H1 (cell line): ENCODE results near the gene SLC35F3. TPM values are rescaled to one million over a fixed set of nuclear protein-coding genes. Genes with fewer than 3 reads are reported as not detected.

Source experiments
- CTCF ChIA-PET: fragments of 300-600 bp; sonication (Branson Sonifier 250); formaldehyde crosslinking; loops from one replicate; lab custom pipeline; 2021; ENCODE audit not compliant: partially characterized antibody; lab: Charles Lee
- POLR2A ChIA-PET: fragments of 300-600 bp; sonication (Branson Sonifier 250); formaldehyde crosslinking; loops from one replicate; lab custom pipeline; 2021; ENCODE audit warnings: inconsistent platforms; ENCODE audit not compliant: partially characterized antibody; lab: Charles Lee
- DNase-seq, 2 experiments: peaks; one replicate each; pipeline versions ENCODE4 v3.0.0 to v3.0.0-alpha.2; 2010 to 2022; ENCODE audit warnings: low spot score in 2 of 2, low read depth in 1 of 2, mixed read lengths in 1 of 2
- FAIRE-seq: peaks from 2 replicates; lab custom pipeline; 2011; peaks lifted over from hg19 to GRCh38; lab: Jason Lieb, UNC
- H2AFZ ChIP-seq: 2 replicates; pipeline ENCODE4 v1.8.1; 2012; ENCODE audit warnings: low read length, inconsistent platforms
- H2AK5ac ChIP-seq: 2 replicates; pipeline ENCODE4 v1.6.1; 2013; ENCODE audit warnings: low read depth, low read length
- H2BK120ac ChIP-seq: replicated peaks from 2 replicates; pipeline ENCODE3; 2013; ENCODE audit warnings: low read depth, low read length, inconsistent platforms
- H2BK12ac ChIP-seq: 2 replicates; pipeline ENCODE4 v1.6.1; 2013; ENCODE audit warnings: low read depth, low read length
- H2BK15ac ChIP-seq: 2 replicates; pipeline ENCODE4 v1.6.1; 2013; ENCODE audit warnings: low read length
- H2BK20ac ChIP-seq: 2 replicates; pipeline ENCODE4 v1.6.1; 2013; ENCODE audit warnings: low read length
- H2BK5ac ChIP-seq: 2 replicates; pipeline ENCODE4 v1.6.1; 2013; ENCODE audit warnings: low read depth, low read length
- H3K14ac ChIP-seq: 2 replicates; pipeline ENCODE4 v1.6.1; 2013; ENCODE audit warnings: inconsistent platforms; ENCODE audit not compliant: insufficient read length
- H3K18ac ChIP-seq: 2 replicates; pipeline ENCODE4 v1.6.1; 2013; ENCODE audit warnings: low read length; ENCODE audit errors: extremely low read depth
- H3K23ac ChIP-seq: 2 replicates; pipeline ENCODE4 v1.6.1; 2013; ENCODE audit warnings: inconsistent platforms; ENCODE audit not compliant: insufficient read length
- H3K23me2 ChIP-seq: 2 replicates; pipeline ENCODE4 v1.6.1; 2013; ENCODE audit warnings: low read depth, low read length
- H3K27ac ChIP-seq: 2 replicates; pipeline ENCODE4 v1.6.1; 2011; ENCODE audit warnings: low read depth, low read length, inconsistent platforms
- H3K27me3 ChIP-seq, 4 experiments: replicated peaks in 1 of 4; 1 replicate in 1 of 4; 2 replicates in 3 of 4; pipeline versions ENCODE4 v1.6.1 to v1.8.1; 2011 to 2013; ENCODE audit warnings: low read length in 3 of 4, mild to moderate bottlenecking in 3 of 4, inconsistent platforms in 2 of 4, mixed read lengths in 2 of 4, moderate library complexity in 1 of 4; ENCODE audit not compliant: control insufficient read depth in 3 of 4, insufficient read depth in 3 of 4; ENCODE audit errors: extremely low read depth in 1 of 4
- H3K36me3 ChIP-seq, 4 experiments: 2 replicates each; pipeline versions ENCODE4 v1.6.1 to v1.8.1; 2011 to 2013; ENCODE audit warnings: mild to moderate bottlenecking in 4 of 4, low read length in 3 of 4, moderate library complexity in 2 of 4, control low read depth in 1 of 4, inconsistent platforms in 1 of 4; ENCODE audit not compliant: insufficient read depth in 4 of 4, control insufficient read depth in 2 of 4
- H3K4ac ChIP-seq: replicated peaks from 2 replicates; pipeline ENCODE3; 2013; ENCODE audit warnings: low read length, low read depth, mixed read lengths, inconsistent platforms; ENCODE audit not compliant: insufficient read length
- H3K4me1 ChIP-seq, 4 experiments: replicated peaks in 1 of 4; 1 replicate in 1 of 4; 2 replicates in 3 of 4; pipeline versions ENCODE4 v1.6.1 to v1.8.1; 2011 to 2013; ENCODE audit warnings: low read length in 3 of 4, inconsistent platforms in 2 of 4, mixed read lengths in 1 of 4; ENCODE audit not compliant: insufficient read depth in 4 of 4, control insufficient read depth in 3 of 4
- H3K4me2 ChIP-seq, 2 experiments: 2 replicates each; pipeline versions ENCODE4 v1.6.1 to v1.8.1; 2011 to 2013; ENCODE audit warnings: low read depth in 2 of 2, low read length in 2 of 2, control low read depth in 1 of 2, inconsistent platforms in 1 of 2, mild to moderate bottlenecking in 1 of 2; ENCODE audit not compliant: insufficient read depth in 1 of 2
- H3K4me3 ChIP-seq, 4 experiments: fragments of 200-600, 300-600 bp in 1 of 4; sonication (generic), shearing (Covaris generic), sonication (Bioruptor Twin) in 1 of 4; 2 replicates each; pipeline versions ENCODE4 v1.5.1 to v1.8.1; 2011 to 2016; ENCODE audit warnings: low read length in 4 of 4, low read depth in 3 of 4, control low read depth in 2 of 4, inconsistent platforms in 2 of 4, mild to moderate bottlenecking in 2 of 4, mixed read lengths in 1 of 4, moderate library complexity in 1 of 4; ENCODE audit not compliant: insufficient read depth in 2 of 4; ENCODE audit errors: extremely low read depth in 1 of 4
- H3K56ac ChIP-seq: replicated peaks from 2 replicates; pipeline ENCODE3; 2013; ENCODE audit warnings: low read depth, mild to moderate bottlenecking, mixed read lengths, low read length, inconsistent platforms; ENCODE audit not compliant: insufficient read length
- H3K79me1 ChIP-seq: 2 replicates; pipeline ENCODE4 v1.6.1; 2013; ENCODE audit warnings: low read depth, low read length, control low read depth
- H3K79me2 ChIP-seq, 2 experiments: 2 replicates each; pipeline versions ENCODE4 v1.6.1 to v1.8.1; 2012 to 2013; ENCODE audit warnings: low read length in 2 of 2, mild to moderate bottlenecking in 2 of 2, inconsistent platforms in 1 of 2; ENCODE audit not compliant: insufficient read depth in 2 of 2, control insufficient read depth in 1 of 2
- H3K9ac ChIP-seq, 4 experiments: replicated peaks in 1 of 4; 1 replicate in 1 of 4; 2 replicates in 3 of 4; pipeline versions ENCODE4 v1.6.1 to v1.8.1; 2011 to 2013; ENCODE audit warnings: low read depth in 3 of 4, low read length in 3 of 4, control low read depth in 2 of 4, mild to moderate bottlenecking in 2 of 4, moderate library complexity in 2 of 4, inconsistent platforms in 1 of 4; ENCODE audit errors: extremely low read depth in 1 of 4
- H3K9me3 ChIP-seq, 2 experiments: 2 replicates each; pipeline versions ENCODE4 v1.6.1 to v1.8.1; 2012 to 2013; ENCODE audit warnings: mild to moderate bottlenecking in 2 of 2, moderate library complexity in 2 of 2, control low read depth in 1 of 2, inconsistent platforms in 1 of 2, low read depth in 1 of 2, low read length in 1 of 2, mixed read lengths in 1 of 2; ENCODE audit not compliant: insufficient read depth in 2 of 2
- H4K20me1 ChIP-seq, 2 experiments: replicated peaks in 1 of 2; 2 replicates each; pipeline versions ENCODE3 to v1.8.1; 2011 to 2013; ENCODE audit warnings: inconsistent platforms in 2 of 2, low read length in 2 of 2, mild to moderate bottlenecking in 1 of 2; ENCODE audit not compliant: insufficient read depth in 2 of 2, control insufficient read depth in 1 of 2
- H4K5ac ChIP-seq: 2 replicates; pipeline ENCODE4 v1.6.1; 2013; ENCODE audit warnings: low read length, low read depth, mixed read lengths, inconsistent platforms; ENCODE audit not compliant: insufficient read length
- H4K8ac ChIP-seq: 2 replicates; pipeline ENCODE4 v1.8.0; 2013; ENCODE audit warnings: mild to moderate bottlenecking, moderate library complexity, low read length, inconsistent platforms; ENCODE audit not compliant: insufficient read depth; ENCODE audit errors: extremely low read depth
- H4K91ac ChIP-seq: replicated peaks from 2 replicates; pipeline ENCODE3; 2013; ENCODE audit warnings: low read length, mixed read lengths, inconsistent platforms; ENCODE audit not compliant: insufficient read length
- FOSL1 ChIP-seq: IDR thresholded peaks from 2 replicates; pipeline ENCODE4 v1.6.1; 2011; ENCODE audit warnings: mild to moderate bottlenecking, low read depth, low read length, moderate library complexity; ENCODE audit not compliant: insufficient read depth
- HDAC2 ChIP-seq, 2 experiments: fragments of 300-600 bp in 1 of 2; sonication (generic) in 1 of 2; IDR thresholded peaks; 2 replicates each; pipeline ENCODE4 v1.6.1; 2011 to 2012; ENCODE audit warnings: low read depth in 2 of 2, low read length in 2 of 2, mild to moderate bottlenecking in 2 of 2, moderate library complexity in 2 of 2, borderline replicate concordance in 1 of 2, inconsistent platforms in 1 of 2
- PHF8 ChIP-seq: fragments of 200-600 bp; sonication (generic); conservative IDR thresholded peaks from 2 replicates; pipeline ENCODE4 v1.7.1; 2012; ENCODE audit warnings: low read depth, mild to moderate bottlenecking, inconsistent platforms, low read length, moderate library complexity
- SAP30 ChIP-seq: fragments of 300-600 bp; sonication (generic); IDR thresholded peaks from 2 replicates; pipeline ENCODE4 v1.7.1; 2012; ENCODE audit warnings: low read length, moderate library complexity, mild to moderate bottlenecking, inconsistent platforms; ENCODE audit not compliant: insufficient read depth, insufficient replicate concordance
- SP2 ChIP-seq: IDR thresholded peaks from 2 replicates; pipeline ENCODE4 v1.6.1; 2012; ENCODE audit warnings: mild to moderate bottlenecking, low read length, inconsistent platforms
- SRF ChIP-seq: IDR thresholded peaks from 2 replicates; pipeline ENCODE4 v1.6.1; 2011; ENCODE audit warnings: mild to moderate bottlenecking, low read depth, low read length, moderate library complexity
- TBP ChIP-seq: IDR thresholded peaks from 2 replicates; pipeline ENCODE4 v1.6.1; 2011; ENCODE audit warnings: low read depth, low read length, improper control_type of control experiment
- YY1 ChIP-seq: IDR thresholded peaks from 2 replicates; pipeline ENCODE4 v1.6.1; 2011; ENCODE audit warnings: low read depth, mild to moderate bottlenecking, low read length
- WGBS, 2 experiments: shearing (Covaris generic) in 1 of 2; methylation state at CpG; one replicate each; pipeline versions ENCODE4 v1.1.6 to v1.1.7; 2013 to 2015; ENCODE audit warnings: low lambda C conversion rate in 2 of 2, mixed read lengths in 2 of 2, inconsistent platforms in 1 of 2, low coverage in 1 of 2, missing lambda C conversion rate in 1 of 2; ENCODE audit not compliant: insufficient replicate concordance in 2 of 2, insufficient coverage in 1 of 2, insufficient read length in 1 of 2; ENCODE audit errors: extremely low coverage in 1 of 2, missing lambda C conversion rate in 1 of 2; 5-methylcytosine and 5-hydroxymethylcytosine counted together
- polyA plus RNA-seq, 7 experiments: library from polyadenylated mRNA; depleted of rRNA in 3 of 7; stranded (reverse) in 5 of 7; unstranded in 2 of 7; fragments of >200 nt in 5 of 7; fragments of 200-250 nt in 2 of 7; gene quantifications; 1 replicate in 5 of 7; 2 replicates in 1 of 7; 4 replicates in 1 of 7; pipeline versions ENCODE4 v1.2.1 to v1.2.3, GENCODE V29; 2011 to 2013; ENCODE audit warnings: missing spikeins in 2 of 7, mixed read lengths in 2 of 7
- total RNA-seq: library from RNA; stranded (reverse); fragmentation: NEBNext Ultra II Directional; extraction: Animal tissue kit (Norgen Biotek cat#: 25700); gene quantifications from 2 replicates; pipeline ENCODE4 v1.2.1, GENCODE V29; 2021
- TF ChIP-seq, protein P1 (sequence below): IDR thresholded peaks from 2 replicates; pipeline ENCODE4 v1.6.1; 2011; ENCODE audit warnings: low read length, improper control_type of control experiment

The SLC35F3 gene
- total and polyA plus RNA-seq, 2 of the 8 experiments (the other 6 are each of a cell fraction or from before 2014, with no cell fraction given) = 0.78 to 1.2 TPM

- Histone ChIP-seq H2BK12ac (no peak overlapping the region), H4K91ac (no peak overlapping the region), H2BK120ac (no peak overlapping the region), H2BK5ac (no peak overlapping the region), H3K23me2 (no peaks in the 10 kb centered on the region), H3K4me1 (no peaks in the 10 kb centered on the region; a peak in 3 of 7 replicates), H3K27me3 (no peaks in the 10 kb centered on the region), H3K4me3 (no peak overlapping the region), H2AFZ (no peak overlapping the region), H3K4ac (no peak overlapping the region), H3K18ac (no peak overlapping the region), H4K8ac (no peak overlapping the region), H3K9ac (no peak overlapping the region), H3K79me1 (no peaks in the 10 kb centered on the region), H2AK5ac (no peak overlapping the region), H4K5ac (no peak overlapping the region), H3K36me3 (no peaks in the 10 kb centered on the region), H3K56ac (no peak overlapping the region), H3K4me2 (no peak overlapping the region), H2BK20ac (no peak overlapping the region), H3K14ac (no peak overlapping the region), H2BK15ac (no peak overlapping the region), H4K20me1 (no peaks in the 10 kb centered on the region), H3K79me2 (no peaks in the 10 kb centered on the region), H3K23ac (no peak overlapping the region), H3K27ac (no peak overlapping the region), H3K9me3 (no peaks in the 10 kb centered on the region)
- ChIA-PET POLR2A (no interaction called here), CTCF (interaction anchor here (0.9 to 3.8 kb wide), 4 partner anchors 16 to 140 kb away, joined by 3 to 13 read pairs (median 6); no protein-coding TSS in a partner anchor)
- no peak for TF ChIP-seq PHF8
- TF ChIP-seq YY1 = no peak
- no peak for TF ChIP-seq SP2
- TF ChIP-seq HDAC2 (IDR thresholded peaks at IDR 0.05; ENCODE audit: borderline replicate concordance in 1 of 2, low read depth in 2 of 2, low read length in 2 of 2) = no peak
- no peak for TF ChIP-seq FOSL1
- TF ChIP-seq SAP30 = no peak
- TF ChIP-seq, protein P1, sequence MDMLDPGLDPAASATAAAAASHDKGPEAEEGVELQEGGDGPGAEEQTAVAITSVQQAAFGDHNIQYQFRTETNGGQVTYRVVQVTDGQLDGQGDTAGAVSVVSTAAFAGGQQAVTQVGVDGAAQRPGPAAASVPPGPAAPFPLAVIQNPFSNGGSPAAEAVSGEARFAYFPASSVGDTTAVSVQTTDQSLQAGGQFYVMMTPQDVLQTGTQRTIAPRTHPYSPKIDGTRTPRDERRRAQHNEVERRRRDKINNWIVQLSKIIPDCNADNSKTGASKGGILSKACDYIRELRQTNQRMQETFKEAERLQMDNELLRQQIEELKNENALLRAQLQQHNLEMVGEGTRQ = no peak
- TF ChIP-seq TBP = no peak
- no peak for TF ChIP-seq SRF
- FAIRE-seq (no peak), DNase-seq (no peak)
- 96% methylated on average over 4 of the region's 4 CpGs; no CpG with 5 or more reads in 1 of the 2 experiments for WGBS, 2 experiments
Observed at GRCh38 chr1:234170067-234170466, 265.6 kb downstream of the SLC35F3 start.
